Neural crest cell (in vitro differentiated cells): ENCODE results near the gene TNFAIP2. TPM values are rescaled to one million over a fixed set of nuclear protein-coding genes. Genes with fewer than 3 reads are reported as not detected.
"Not testable (repeated sequence)": the region's sequence is repeated elsewhere in the genome, so short reads cannot be mapped to it uniquely, and the experiment has no call there.

Experiments used
- DNase-seq: peaks from one replicate; pipeline ENCODE4 v3.0.0; 2021; ENCODE audit warnings: low read depth, mixed read lengths, low spot score
- H3K27ac Mint-ChIP-seq: one replicate; pipeline ENCODE4 v1.8.0; 2021; ENCODE audit warnings: mild to moderate bottlenecking, mixed read lengths; ENCODE audit not compliant: unreplicated experiment
- H3K27me3 Mint-ChIP-seq: 2 replicates; pipeline ENCODE4 v1.8.0; 2021; ENCODE audit warnings: low read depth, mild to moderate bottlenecking, mixed read lengths
- H3K36me3 Mint-ChIP-seq: 2 replicates; pipeline ENCODE4 v1.8.0; 2021; ENCODE audit warnings: low read depth, mild to moderate bottlenecking, mixed read lengths
- H3K4me1 Mint-ChIP-seq: 2 replicates; pipeline ENCODE4 v1.8.0; 2021; ENCODE audit warnings: mixed read lengths
- H3K4me3 Mint-ChIP-seq: one replicate; pipeline ENCODE4 v1.8.0; 2021; ENCODE audit warnings: mild to moderate bottlenecking, mixed read lengths
- H3K9me3 Mint-ChIP-seq: 2 replicates; pipeline ENCODE4 v1.8.0; 2021; ENCODE audit warnings: mixed read lengths
- total RNA-seq: library from RNA; stranded (reverse); gene quantifications from 2 replicates; pipeline ENCODE4 v1.2.1, GENCODE V29; 2021
- TF ChIP-seq, protein P1 (sequence below): fragments of 200-600 bp; sonication (generic); conservative IDR thresholded peaks from 2 replicates; pipeline ENCODE4 v1.5.0; 2021; ENCODE audit warnings: antibody characterized with exemption, mild to moderate bottlenecking

Gene TNFAIP2
- total RNA-seq, 1 donor from 2014 or later: 11.6 TPM

DNA sequence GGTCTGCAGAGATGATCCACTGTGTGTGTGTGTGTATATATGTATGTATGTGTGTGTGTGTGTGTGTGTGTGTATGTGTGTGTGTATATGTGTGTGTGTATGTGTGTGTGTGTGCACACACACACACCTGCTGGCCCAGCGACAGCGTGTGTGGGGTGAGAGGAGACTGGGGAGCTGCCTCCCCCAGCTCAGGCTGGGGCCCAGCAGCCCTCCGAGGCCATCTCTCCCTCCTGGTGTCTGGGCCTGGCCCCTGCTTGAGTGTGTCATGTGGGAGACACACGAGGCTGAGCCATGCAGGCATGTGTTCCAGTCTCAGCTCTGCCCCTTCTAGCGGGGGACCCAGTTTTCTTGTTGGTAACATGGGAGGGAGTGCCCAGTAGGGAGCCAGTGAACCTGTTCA lies 10.0 kb upstream of the TNFAIP2 start:
- no peak for DNase-seq
- Mint-ChIP-seq H3K27me3 (peaks cover 14% of the 10 kb centered on the region), H3K9me3 (no peaks in the 10 kb centered on the region), H3K36me3 (no peaks in the 10 kb centered on the region), H3K4me1 (peaks cover 10% of the 10 kb centered on the region), H3K27ac (no peak overlapping the region), H3K4me3 (no peak overlapping the region)
- TF ChIP-seq, protein P1, sequence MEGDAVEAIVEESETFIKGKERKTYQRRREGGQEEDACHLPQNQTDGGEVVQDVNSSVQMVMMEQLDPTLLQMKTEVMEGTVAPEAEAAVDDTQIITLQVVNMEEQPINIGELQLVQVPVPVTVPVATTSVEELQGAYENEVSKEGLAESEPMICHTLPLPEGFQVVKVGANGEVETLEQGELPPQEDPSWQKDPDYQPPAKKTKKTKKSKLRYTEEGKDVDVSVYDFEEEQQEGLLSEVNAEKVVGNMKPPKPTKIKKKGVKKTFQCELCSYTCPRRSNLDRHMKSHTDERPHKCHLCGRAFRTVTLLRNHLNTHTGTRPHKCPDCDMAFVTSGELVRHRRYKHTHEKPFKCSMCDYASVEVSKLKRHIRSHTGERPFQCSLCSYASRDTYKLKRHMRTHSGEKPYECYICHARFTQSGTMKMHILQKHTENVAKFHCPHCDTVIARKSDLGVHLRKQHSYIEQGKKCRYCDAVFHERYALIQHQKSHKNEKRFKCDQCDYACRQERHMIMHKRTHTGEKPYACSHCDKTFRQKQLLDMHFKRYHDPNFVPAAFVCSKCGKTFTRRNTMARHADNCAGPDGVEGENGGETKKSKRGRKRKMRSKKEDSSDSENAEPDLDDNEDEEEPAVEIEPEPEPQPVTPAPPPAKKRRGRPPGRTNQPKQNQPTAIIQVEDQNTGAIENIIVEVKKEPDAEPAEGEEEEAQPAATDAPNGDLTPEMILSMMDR: no peak

DNA sequence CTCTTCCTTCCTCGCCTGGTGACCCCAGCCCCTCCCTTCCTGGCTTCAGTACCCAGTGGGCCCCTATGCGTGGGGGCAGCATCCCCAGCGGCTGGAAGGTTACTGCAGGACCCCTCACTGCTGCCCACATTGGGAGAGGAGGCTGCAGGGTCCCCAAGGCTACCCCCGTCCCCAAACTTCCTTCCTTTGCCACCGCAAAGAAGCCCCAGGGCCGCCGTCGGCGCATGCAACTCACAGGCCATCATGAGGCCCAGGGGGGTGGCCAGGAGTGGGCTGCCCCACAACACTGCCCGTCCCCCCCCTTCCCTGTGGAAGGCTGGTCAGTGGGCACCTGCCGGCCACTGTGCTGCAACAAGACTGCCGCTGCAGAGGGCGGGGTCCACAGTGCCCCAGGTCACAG lies 9.5 kb upstream of the TNFAIP2 start:
- no peaks in the 10 kb centered on the region for H3K36me3 Mint-ChIP-seq
- peaks cover 10% of the 10 kb centered on the region for H3K4me1 Mint-ChIP-seq
- TF ChIP-seq, protein P1: no peak
- peaks cover 14% of the 10 kb centered on the region for H3K27me3 Mint-ChIP-seq
- no peaks in the 10 kb centered on the region for H3K9me3 Mint-ChIP-seq
- no peak for DNase-seq
- H3K4me3 Mint-ChIP-seq: no peak overlapping the region
- no peak overlapping the region for H3K27ac Mint-ChIP-seq

DNA sequence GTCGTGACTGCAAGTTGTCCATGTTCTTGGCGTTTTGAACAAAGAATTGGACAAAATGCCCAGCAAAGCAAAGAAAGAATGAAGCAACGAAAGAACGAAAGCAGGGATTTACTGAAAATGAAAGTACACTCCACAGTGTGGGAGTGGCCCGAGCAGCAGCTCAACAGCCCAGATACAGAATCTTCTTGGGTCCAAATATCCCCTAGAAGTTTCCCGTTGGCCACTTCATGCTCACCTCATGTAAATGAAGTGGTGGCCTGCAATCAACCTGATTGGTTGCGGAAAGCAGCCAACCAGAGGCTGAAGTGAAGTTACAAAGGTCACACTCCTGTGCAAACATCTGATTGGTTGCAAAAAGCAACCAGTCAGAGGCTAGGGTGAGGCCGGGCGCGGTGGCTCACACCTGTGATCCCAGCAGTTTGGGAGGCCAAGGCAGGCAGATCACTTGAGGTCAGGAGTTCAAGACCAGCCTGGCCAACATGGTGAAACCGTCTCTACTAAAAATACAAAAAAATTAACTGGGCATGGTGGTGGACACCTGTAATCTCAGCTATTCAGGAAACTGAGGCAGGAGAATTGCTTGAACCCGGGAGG lies 8.1 kb upstream of the TNFAIP2 start:
- H3K36me3 Mint-ChIP-seq, H3K4me3 Mint-ChIP-seq, DNase-seq, H3K27ac Mint-ChIP-seq, H3K27me3 Mint-ChIP-seq, H3K9me3 Mint-ChIP-seq, H3K4me1 Mint-ChIP-seq: not testable (repeated sequence)

DNA sequence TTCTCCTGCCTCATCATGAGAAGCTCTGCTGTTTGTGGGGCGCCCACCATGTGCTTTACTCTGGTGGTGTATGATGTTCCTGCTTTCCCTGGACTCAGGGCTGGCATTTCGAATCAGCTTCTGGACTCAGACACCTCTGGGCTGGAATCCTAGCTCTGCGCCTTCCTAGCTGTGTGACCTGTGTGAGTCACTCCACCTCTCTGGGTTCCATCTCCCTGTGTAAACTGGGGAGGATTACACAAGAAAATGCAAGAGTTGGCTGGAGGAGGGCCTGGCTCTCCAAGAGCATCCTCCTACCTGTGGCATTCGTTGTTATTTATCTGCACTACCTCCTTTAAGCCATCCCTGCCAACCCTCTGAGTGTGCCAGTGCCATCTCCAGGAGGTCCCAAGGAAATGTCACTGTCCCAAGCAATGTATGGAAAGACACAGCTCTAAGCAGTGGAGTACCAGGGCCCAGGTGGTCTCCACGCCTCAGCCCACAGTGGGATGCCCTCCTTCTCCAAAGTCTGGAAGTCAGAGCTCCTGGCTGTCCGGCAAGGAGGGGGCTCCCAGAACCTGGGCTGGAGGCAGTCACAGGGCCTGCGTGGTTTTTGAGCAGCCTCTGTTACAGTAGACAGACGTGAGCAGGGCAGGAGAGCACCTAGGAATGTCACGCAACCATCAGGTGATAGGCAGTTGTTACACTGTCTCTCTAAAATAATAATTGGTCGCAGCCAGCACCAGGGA lies 7.3 kb upstream of the TNFAIP2 start:
- TF ChIP-seq, protein P1: no peak
- Mint-ChIP-seq H3K27ac (no peak overlapping the region), H3K36me3 (no peaks in the 10 kb centered on the region), H3K4me3 (no peak overlapping the region), H3K4me1 (no peaks in the 10 kb centered on the region), H3K27me3 (peaks cover 9% of the 10 kb centered on the region), H3K9me3 (no peaks in the 10 kb centered on the region)
- no peak for DNase-seq

DNA sequence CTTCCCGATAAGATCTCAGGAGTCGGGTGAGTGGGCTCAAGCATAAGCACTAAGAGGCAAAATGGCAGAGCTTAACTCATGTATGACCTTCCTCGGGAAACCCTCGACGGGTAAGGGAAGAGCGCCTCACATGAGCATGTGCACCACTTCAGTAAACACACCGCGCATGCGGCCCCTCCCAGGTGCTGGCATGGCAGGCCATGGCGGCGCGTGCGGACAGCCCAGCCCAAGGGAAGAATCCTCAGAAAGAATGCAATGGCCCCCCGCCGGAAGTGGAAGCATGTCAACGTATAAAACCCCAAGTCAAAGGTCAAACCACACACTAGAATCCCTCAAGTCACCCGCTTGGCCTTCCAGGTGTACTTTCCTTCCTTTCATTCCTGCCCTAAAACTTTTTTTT lies 6.6 kb upstream of the TNFAIP2 start:
- Mint-ChIP-seq H3K27me3 (peaks cover 15% of the 10 kb centered on the region), H3K9me3 (no peaks in the 10 kb centered on the region)
- TF ChIP-seq, protein P1: no peak

DNA sequence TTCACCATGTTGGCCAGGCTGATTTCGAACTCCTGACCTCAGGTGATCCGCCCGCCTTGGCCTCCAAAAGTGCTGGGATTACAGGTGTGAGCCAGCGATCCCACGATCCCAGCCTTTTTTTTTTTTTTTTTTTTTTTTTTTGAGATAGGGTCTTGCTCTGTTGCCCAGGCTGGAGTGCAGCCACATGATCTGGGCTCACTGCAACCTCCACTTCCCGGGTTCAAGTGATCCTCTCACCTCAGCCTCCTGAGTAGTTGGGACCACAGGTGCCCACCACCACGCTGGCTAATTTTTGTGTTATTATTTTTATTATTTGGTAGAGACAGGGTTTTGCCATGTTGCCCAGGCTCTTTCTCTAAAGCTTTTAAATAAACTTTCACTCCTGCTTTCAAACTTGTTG lies 5.8 kb upstream of the TNFAIP2 start:
- H3K4me3 Mint-ChIP-seq, H3K4me1 Mint-ChIP-seq: not testable (repeated sequence)

More for the DNA sequence above, 6.6 kb upstream of the TNFAIP2 start:
- H3K4me3 Mint-ChIP-seq: no peak overlapping the region
- H3K27ac Mint-ChIP-seq: no peak overlapping the region
- no peaks in the 10 kb centered on the region for H3K4me1 Mint-ChIP-seq
- H3K36me3 Mint-ChIP-seq: no peaks in the 10 kb centered on the region
- DNase-seq: no peak

More for the DNA sequence above, 5.8 kb upstream of the TNFAIP2 start:
- DNase-seq, H3K36me3 Mint-ChIP-seq, H3K9me3 Mint-ChIP-seq, H3K27ac Mint-ChIP-seq: not testable (repeated sequence)
- peaks cover 21% of the 10 kb centered on the region for H3K27me3 Mint-ChIP-seq
